K562 (cell line): ENCODE measurements around the gene SLC44A5.

ENCODE experiments used
- BACH1 ChIP-seq: fragments of 200-800 bp; sonication (Bioruptor generic); IDR thresholded peaks from 2 replicates; pipeline ENCODE4 v1.6.1; 2016; ENCODE audit warnings: missing genetic modification characterization, missing compliant biosample characterization
- BMI1 ChIP-seq: fragments of 150-350 bp; IDR thresholded peaks from 2 replicates; pipeline ENCODE4 v1.6.1; 2014; ENCODE audit warnings: low read length
- CTCF ChIP-seq, 3 experiments: IDR thresholded peaks in 2 of 3; conservative IDR thresholded peaks in 1 of 3; 2 replicates each; pipeline ENCODE4 v1.5.1; 2011 to 2012; ENCODE audit warnings: low read length in 3 of 3, mild to moderate bottlenecking in 3 of 3, control low read depth in 2 of 3, improper control_type of control experiment in 1 of 3, inconsistent platforms in 1 of 3, low read depth in 1 of 3, mixed read lengths in 1 of 3, moderate library complexity in 1 of 3; ENCODE audit not compliant: insufficient read depth in 2 of 3
- HCFC1 ChIP-seq: IDR thresholded peaks from 2 replicates; pipeline ENCODE4 v1.6.1; 2012; ENCODE audit warnings: low read depth, low read length, improper control_type of control experiment
- KDM4B ChIP-seq, 2 experiments: fragments of 450-650 bp in 1 of 2; sonication (generic) in 1 of 2; IDR thresholded peaks; 2 replicates each; pipeline ENCODE4 v1.6.1; 2016 to 2017; ENCODE audit warnings: borderline replicate concordance in 2 of 2, antibody characterized with exemption in 1 of 2, low read depth in 1 of 2, mild to moderate bottlenecking in 1 of 2
- MAX ChIP-seq: sonication (generic); formaldehyde crosslinking; IDR thresholded peaks from 2 replicates; pipeline ENCODE4 v1.9.0; 2022; ENCODE audit warnings: mild to moderate bottlenecking, missing genetic modification reagents
- POLR2A ChIP-seq: fragments of 450-650 bp; conservative IDR thresholded peaks from 2 replicates; pipeline ENCODE4 v1.6.1; 2016
- SIRT6 ChIP-seq: IDR thresholded peaks from one replicate; pipeline ENCODE4 v1.6.1; 2012; ENCODE audit warnings: low read depth, mild to moderate bottlenecking, control low read depth, inconsistent platforms, low read length, moderate library complexity
- ZNF12 ChIP-seq: sonication (generic); formaldehyde crosslinking; IDR thresholded peaks from 2 replicates; pipeline ENCODE4 v1.4.0; 2020; ENCODE audit warnings: mild to moderate bottlenecking, missing genetic modification reagents
- TF ChIP-seq, protein P1 (sequence below): fragments of 150-350 bp; IDR thresholded peaks from 2 replicates; pipeline ENCODE4 v1.6.1; 2014; ENCODE audit warnings: low read depth, mild to moderate bottlenecking, low read length, borderline replicate concordance

- TF ChIP-seq KDM4B (IDR thresholded peaks at IDR 0.05; ENCODE audit: borderline replicate concordance in 2 of 2, low read depth in 1 of 2) (no peak), BMI1 (no peak), ZNF12 (CRISPR knock-in tag) (no peak), POLR2A (no peak), CTCF (IDR thresholded peaks at IDR 0.05 in 2 of 3, conservative IDR thresholded peaks at IDR 0.05 in 1 of 3; ENCODE audit: insufficient read depth in 2 of 3, low read depth in 1 of 3, low read length in 3 of 3) (no peak), BACH1 (tag) (no peak), HCFC1 (no peak), MAX (CRISPR knock-in tag) (no peak), SIRT6 (no peak)
- TF ChIP-seq, protein P1, sequence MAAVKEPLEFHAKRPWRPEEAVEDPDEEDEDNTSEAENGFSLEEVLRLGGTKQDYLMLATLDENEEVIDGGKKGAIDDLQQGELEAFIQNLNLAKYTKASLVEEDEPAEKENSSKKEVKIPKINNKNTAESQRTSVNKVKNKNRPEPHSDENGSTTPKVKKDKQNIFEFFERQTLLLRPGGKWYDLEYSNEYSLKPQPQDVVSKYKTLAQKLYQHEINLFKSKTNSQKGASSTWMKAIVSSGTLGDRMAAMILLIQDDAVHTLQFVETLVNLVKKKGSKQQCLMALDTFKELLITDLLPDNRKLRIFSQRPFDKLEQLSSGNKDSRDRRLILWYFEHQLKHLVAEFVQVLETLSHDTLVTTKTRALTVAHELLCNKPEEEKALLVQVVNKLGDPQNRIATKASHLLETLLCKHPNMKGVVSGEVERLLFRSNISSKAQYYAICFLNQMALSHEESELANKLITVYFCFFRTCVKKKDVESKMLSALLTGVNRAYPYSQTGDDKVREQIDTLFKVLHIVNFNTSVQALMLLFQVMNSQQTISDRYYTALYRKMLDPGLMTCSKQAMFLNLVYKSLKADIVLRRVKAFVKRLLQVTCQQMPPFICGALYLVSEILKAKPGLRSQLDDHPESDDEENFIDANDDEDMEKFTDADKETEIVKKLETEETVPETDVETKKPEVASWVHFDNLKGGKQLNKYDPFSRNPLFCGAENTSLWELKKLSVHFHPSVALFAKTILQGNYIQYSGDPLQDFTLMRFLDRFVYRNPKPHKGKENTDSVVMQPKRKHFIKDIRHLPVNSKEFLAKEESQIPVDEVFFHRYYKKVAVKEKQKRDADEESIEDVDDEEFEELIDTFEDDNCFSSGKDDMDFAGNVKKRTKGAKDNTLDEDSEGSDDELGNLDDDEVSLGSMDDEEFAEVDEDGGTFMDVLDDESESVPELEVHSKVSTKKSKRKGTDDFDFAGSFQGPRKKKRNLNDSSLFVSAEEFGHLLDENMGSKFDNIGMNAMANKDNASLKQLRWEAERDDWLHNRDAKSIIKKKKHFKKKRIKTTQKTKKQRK: no peak
These were observed 51.8 kb downstream of the SLC44A5 start for GRCh38 chr1:75559136-75559535.
